Activated CD4-positive, alpha-beta T cell treated with anti-CD3 and anti-CD28 coated beads, Interleukin-2, amount 10 ng/mL, durations not matched to agents 7 days and 5 days (primary cell): ENCODE measurements around the gene MED23. TPM values are rescaled to one million over a fixed set of nuclear protein-coding genes. Genes with fewer than 3 reads are reported as not detected.
A peak's percentile ranks its signal among the peaks of the same experiment; 100 is the strongest.

Source experiments
- CTCF ChIA-PET: fragments of 350-600 bp; sonication (Branson Sonifier 250); formaldehyde crosslinking; loops from one replicate; lab custom pipeline; 2021; ENCODE audit warnings: antibody characterized with exemption; lab: Charles Lee
- POLR2A ChIA-PET: fragments of 350-600 bp; sonication (Branson Sonifier 250); formaldehyde crosslinking; loops from one replicate; lab custom pipeline; 2021; ENCODE audit warnings: antibody characterized with exemption; lab: Charles Lee
- DNase-seq: peaks from one replicate; pipeline ENCODE4 v3.0.0-alpha.2; 2020
- H3K27ac Mint-ChIP-seq: one replicate; pipeline ENCODE4 v1.8.0; 2021; ENCODE audit warnings: mild to moderate bottlenecking, moderate library complexity, mixed read lengths
- H3K27me3 Mint-ChIP-seq: one replicate; pipeline ENCODE4 v1.8.0; 2021; ENCODE audit warnings: mixed read lengths
- H3K36me3 Mint-ChIP-seq: one replicate; pipeline ENCODE4 v1.8.0; 2021; ENCODE audit warnings: low read depth, mixed read lengths
- H3K4me1 Mint-ChIP-seq: one replicate; pipeline ENCODE4 v1.8.0; 2021; ENCODE audit warnings: mixed read lengths
- H3K4me3 Mint-ChIP-seq: one replicate; pipeline ENCODE4 v1.8.0; 2021; ENCODE audit warnings: mild to moderate bottlenecking, moderate library complexity, mixed read lengths
- H3K9me3 Mint-ChIP-seq: one replicate; pipeline ENCODE4 v1.8.0; 2021; ENCODE audit warnings: mixed read lengths
- total RNA-seq, 2 experiments: library from RNA; stranded (reverse); gene quantifications; one replicate each; pipeline ENCODE4 v1.2.3, GENCODE V29; 2021

Gene MED23
- total RNA-seq, 2 experiments from 2014 or later: 33.4 to 34.3 TPM

DNA sequence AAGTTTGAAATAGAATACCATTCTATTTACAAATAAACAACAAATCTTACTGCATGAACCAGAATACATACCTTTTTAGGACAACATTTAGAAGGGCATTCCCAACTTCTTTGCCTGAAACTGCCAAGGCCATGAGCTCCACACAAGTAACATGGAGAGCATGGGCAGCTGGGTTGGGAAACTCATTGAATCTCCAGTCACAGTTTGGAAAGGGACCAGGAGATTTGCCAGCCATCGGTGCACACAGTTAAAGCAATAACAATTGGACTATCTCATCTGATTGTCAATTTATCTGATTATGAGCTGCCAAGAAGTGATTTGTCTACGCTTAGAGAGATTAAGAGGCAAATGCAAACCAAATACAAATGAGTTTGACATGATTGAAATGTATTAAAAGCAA lies 35.1 kb downstream of the MED23 start:
- ChIA-PET CTCF (interaction anchor here (0.6 kb wide), 1 partner anchor 382 kb away, joined by 4 read pairs; no protein-coding TSS in a partner anchor), POLR2A (no interaction called here)

DNA sequence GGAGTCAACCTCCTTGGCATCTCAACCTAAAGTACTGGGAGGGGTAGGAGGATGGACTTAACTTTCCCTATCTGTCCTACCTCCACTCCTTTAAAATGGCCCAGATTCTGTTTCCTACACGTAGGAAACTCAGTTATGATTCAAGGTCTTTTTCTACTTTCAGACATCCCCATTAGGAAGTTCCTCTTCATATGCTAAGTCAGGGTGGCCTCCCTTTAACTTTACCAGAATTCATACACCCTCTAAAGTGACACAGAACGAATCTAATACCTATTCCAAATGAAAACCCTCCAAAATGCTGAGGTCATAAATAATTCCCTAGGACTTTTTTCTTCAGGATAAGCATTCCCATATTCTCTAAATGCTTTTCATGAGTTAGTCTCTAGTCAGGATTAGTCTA lies 39.4 kb downstream of the MED23 start:
- Mint-ChIP-seq H3K9me3 (no peaks in the 10 kb centered on the region), H3K4me3 (no peak overlapping the region), H3K27me3 (no peaks in the 10 kb centered on the region), H3K4me1 (no peaks in the 10 kb centered on the region), H3K36me3 (peaks cover 33% of the 10 kb centered on the region), H3K27ac (peak overlapping the region; percentile 33)
- DNase-seq: no peak
- POLR2A ChIA-PET: no interaction called here
- CTCF ChIA-PET: no interaction called here

More for the DNA sequence above, 35.1 kb downstream of the MED23 start:
- H3K36me3 Mint-ChIP-seq: peaks cover 41% of the 10 kb centered on the region
- H3K4me3 Mint-ChIP-seq: no peak overlapping the region
- no peaks in the 10 kb centered on the region for H3K9me3 Mint-ChIP-seq
- no peaks in the 10 kb centered on the region for H3K4me1 Mint-ChIP-seq
- DNase-seq: no peak
- no peaks in the 10 kb centered on the region for H3K27me3 Mint-ChIP-seq
- no peak overlapping the region for H3K27ac Mint-ChIP-seq

DNA sequence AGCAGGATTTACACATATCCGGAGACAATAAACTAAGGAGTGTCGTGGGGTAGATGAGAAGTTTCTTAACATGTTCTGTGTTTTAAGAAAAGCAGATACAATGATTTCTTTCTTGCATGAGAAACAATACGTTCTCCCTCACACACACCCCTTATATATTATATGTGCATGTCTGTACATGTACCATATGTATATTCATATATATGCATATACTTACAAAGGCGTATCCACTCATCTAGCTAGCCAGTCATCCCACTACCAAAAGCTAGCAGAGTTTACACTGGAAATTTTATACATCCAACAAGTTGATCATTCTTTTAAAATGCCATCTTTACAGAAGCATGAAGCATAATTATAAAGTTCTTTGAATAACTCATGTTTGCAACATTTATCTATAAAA lies 40.1 kb downstream of the MED23 start:
- no peaks in the 10 kb centered on the region for H3K27me3 Mint-ChIP-seq
- H3K4me3 Mint-ChIP-seq: no peak overlapping the region
- H3K27ac Mint-ChIP-seq: no peak overlapping the region
- no peaks in the 10 kb centered on the region for H3K4me1 Mint-ChIP-seq
- no peak for DNase-seq
- no peaks in the 10 kb centered on the region for H3K9me3 Mint-ChIP-seq
- ChIA-PET POLR2A (no interaction called here), CTCF (interaction anchor here (1.3 kb wide), 1 partner anchor 12 kb away, joined by 3 read pairs; no protein-coding TSS in a partner anchor)
- H3K36me3 Mint-ChIP-seq: peaks cover 30% of the 10 kb centered on the region

DNA sequence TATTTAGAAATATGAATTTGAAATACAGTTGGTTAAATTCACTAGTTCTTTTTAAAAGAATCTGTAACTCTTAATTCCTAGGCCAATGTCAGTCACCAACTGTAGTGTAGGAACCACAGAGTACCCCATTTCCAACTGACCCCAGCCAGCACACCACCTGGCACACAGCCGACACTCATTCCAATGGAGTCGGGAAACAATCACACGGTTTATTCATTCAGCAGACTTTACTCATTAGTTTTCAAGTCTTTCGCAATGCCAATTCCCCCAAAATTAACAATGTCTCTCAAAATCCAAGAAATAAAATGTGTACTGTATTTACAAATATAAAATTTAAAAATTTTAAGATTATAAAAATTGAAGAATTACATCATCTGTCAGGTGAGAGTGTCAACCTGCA lies 41.5 kb downstream of the MED23 start:
- ChIA-PET CTCF (no interaction called here), POLR2A (no interaction called here)
- DNase-seq: no peak
- H3K27ac Mint-ChIP-seq: no peak overlapping the region
- H3K27me3 Mint-ChIP-seq: no peaks in the 10 kb centered on the region
- H3K36me3 Mint-ChIP-seq: peaks cover 33% of the 10 kb centered on the region
- no peaks in the 10 kb centered on the region for H3K9me3 Mint-ChIP-seq
- H3K4me1 Mint-ChIP-seq: no peaks in the 10 kb centered on the region
- H3K4me3 Mint-ChIP-seq: no peak overlapping the region

DNA sequence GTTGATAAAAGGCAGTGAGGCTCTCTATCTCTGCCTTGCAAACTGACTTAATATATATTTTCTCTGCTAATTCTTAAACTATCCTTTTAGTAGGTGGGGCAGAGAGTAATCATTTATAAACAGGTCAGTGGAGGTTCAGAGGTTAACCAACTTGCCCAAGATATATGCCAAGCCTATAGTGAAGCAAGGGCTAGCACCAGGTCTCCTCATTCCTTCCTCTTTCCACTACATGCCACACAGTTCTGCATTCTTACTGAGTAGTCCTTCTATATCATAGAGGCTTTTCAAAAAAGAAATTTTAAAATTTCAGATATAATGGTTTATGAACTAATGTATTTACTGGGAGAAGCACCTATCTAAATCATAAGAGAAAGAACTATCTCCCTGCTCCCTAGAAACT lies 46.5 kb downstream of the MED23 start:
- CTCF ChIA-PET: no interaction called here
- H3K27ac Mint-ChIP-seq: no peak overlapping the region
- no peaks in the 10 kb centered on the region for H3K27me3 Mint-ChIP-seq
- peaks cover 16% of the 10 kb centered on the region for H3K36me3 Mint-ChIP-seq
- H3K4me3 Mint-ChIP-seq: no peak overlapping the region
- DNase-seq: no peak
- POLR2A ChIA-PET: no interaction called here
- H3K9me3 Mint-ChIP-seq: no peaks in the 10 kb centered on the region
- no peaks in the 10 kb centered on the region for H3K4me1 Mint-ChIP-seq

DNA sequence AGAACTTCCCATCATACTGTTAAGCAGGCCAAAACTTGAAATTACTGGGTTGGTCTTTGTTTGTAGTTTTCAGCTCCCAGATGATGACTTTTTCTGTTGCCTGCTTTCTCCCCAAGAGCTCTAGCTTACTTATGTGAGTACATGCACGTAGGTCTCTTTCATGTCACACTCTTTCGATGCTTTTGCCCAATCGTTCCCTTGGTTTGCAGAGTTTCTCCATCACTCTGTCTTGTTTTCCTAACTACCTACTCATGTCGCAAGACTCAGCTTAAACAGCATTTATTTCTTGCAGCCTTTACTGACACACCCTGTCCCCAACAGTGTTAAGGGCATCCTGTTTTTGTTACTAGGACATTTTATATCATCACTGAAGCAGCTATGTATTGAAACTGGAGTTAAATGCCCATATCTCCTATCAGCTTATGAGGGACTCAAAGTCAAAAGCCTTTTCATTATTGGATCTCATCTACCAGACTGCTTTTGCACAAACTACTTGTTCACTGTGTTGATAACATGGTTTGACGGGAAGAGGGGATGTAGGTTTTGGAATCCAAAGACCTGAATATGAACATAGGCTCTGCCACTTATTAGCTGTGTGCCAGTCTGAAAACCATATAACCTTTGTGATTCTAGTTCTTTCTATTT lies 52.1 kb downstream of the MED23 start:
- Mint-ChIP-seq H3K36me3 (peaks cover 7% of the 10 kb centered on the region), H3K27me3 (no peaks in the 10 kb centered on the region), H3K27ac (no peak overlapping the region), H3K4me3 (no peak overlapping the region), H3K4me1 (no peaks in the 10 kb centered on the region), H3K9me3 (no peaks in the 10 kb centered on the region)
- DNase-seq: no peak
- POLR2A ChIA-PET: no interaction called here
- CTCF ChIA-PET: interaction anchor here (1.5 kb wide), 1 partner anchor 12 kb away, joined by 3 read pairs; no protein-coding TSS in a partner anchor

DNA sequence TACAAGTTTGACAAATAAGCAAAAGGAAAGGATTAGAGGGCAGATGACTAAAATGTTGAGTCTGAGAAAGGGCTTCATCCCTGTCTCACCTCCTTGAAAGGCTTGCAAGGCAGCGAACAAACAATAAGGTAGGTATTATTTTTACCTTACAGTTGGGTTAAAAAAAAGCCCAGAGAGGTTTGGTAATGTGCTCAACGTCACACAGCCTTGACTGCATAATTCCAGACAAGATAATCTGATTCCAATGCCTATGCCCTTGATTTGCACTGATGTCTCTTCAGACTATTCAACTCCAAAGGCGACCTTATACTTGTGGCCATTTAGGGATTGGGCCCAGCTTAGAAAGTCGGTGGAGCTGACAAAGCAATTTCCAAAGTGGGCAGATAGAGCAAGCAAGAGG lies 53.4 kb downstream of the MED23 start:
- no peak overlapping the region for H3K27ac Mint-ChIP-seq
- no peaks in the 10 kb centered on the region for H3K27me3 Mint-ChIP-seq
- no peak for DNase-seq
- POLR2A ChIA-PET: no interaction called here
- CTCF ChIA-PET: interaction anchor here (1.0 kb wide), 1 partner anchor 8 kb away, joined by 3 read pairs; no protein-coding TSS in a partner anchor
- no peaks in the 10 kb centered on the region for H3K9me3 Mint-ChIP-seq
- peaks cover 2% of the 10 kb centered on the region for H3K36me3 Mint-ChIP-seq
- H3K4me3 Mint-ChIP-seq: no peak overlapping the region
- H3K4me1 Mint-ChIP-seq: no peaks in the 10 kb centered on the region

DNA sequence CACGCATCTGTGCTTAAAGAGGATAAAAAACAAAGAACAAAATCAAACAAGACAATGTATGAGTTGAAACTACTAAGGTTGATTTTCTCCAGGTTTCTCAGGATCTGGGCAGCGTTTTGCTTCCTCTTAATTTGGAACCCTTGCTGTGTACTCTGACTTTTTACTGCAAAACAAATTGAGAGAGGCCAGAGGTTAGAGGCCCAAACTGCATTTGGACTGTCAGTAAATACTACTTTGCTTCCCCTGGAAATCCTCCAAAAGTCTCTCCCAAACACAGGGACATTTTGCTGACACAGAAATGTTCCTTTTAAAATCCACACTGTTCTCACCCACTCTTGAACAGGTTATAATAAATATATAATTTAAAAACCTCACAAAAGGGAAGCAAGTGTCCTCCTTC lies 53.9 kb downstream of the MED23 start:
- POLR2A ChIA-PET: no interaction called here
- Mint-ChIP-seq H3K36me3 (peaks cover 2% of the 10 kb centered on the region), H3K4me3 (no peak overlapping the region), H3K4me1 (no peaks in the 10 kb centered on the region), H3K27ac (no peak overlapping the region), H3K9me3 (no peaks in the 10 kb centered on the region), H3K27me3 (no peaks in the 10 kb centered on the region)
- CTCF ChIA-PET: no interaction called here
- no peak for DNase-seq

DNA sequence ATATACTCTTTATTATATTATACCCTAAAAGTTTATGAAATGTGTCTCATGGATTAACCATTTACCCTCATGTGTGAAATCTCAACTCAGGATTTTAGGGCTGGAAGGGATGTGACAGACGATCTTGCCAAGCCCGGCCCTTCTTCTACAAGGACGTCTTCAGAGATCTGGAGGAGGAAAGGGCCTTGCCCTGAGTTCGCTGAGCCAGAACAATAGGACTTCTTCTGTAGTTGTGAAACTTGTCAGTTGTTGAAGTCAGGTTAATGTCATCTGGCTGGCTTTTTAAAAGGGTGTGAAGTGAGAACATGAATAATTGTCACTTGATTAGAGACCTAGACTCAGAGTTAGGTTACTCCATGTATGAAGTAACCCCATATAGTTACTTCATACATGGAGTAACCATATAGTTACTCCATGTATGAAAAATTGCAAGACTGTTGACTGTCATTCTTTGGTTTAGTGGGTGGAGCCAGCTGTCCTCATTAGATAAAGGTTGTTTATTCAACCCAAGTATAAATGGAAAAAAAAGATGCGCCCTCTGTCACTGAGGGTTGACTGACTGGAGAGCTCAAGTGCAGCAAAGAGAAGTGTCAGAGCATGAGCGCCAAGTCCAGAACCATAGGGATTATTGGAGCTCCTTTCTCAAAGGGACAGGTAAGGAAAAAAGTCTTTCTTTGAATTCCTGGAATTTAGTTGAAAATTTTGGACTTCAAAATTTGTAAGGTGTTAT lies 55.2 kb downstream of the MED23 start, which contains the start of gene ARG1:
Gene ARG1 (plus strand): TSS at position 541 of the 730 bp plus-strand sequence. CDS start 57 bp downstream, at position 598.
- H3K9me3 Mint-ChIP-seq: no peaks in the 10 kb centered on the region
- POLR2A ChIA-PET: no interaction called here

DNA sequence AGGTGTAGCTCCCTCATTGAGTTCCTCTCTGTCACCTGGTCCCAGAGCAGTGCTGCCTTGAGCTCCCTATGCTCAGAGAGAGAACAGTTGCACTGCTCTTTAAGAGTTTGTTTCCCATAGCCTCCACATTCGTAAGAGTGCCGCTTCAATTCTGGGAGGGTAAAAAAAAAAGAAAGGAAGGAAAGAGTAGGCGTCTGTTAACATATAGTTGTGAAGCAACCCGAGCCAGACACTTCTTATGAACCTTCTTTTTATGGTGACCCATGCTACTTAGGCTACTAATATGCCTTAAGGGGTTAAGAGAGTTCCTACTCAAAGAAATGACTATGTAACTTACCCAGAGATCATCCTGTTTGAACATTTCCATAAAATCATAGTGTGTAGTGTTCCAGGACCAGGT lies 59.3 kb downstream of the MED23 start:
- ChIA-PET CTCF (interaction anchor here (0.7 kb wide), 1 partner anchor 667 kb away, joined by 3 read pairs; no protein-coding TSS in a partner anchor), POLR2A (no interaction called here)
- Mint-ChIP-seq H3K9me3 (no peaks in the 10 kb centered on the region), H3K4me1 (no peaks in the 10 kb centered on the region), H3K36me3 (peaks cover 2% of the 10 kb centered on the region), H3K4me3 (no peak overlapping the region), H3K27me3 (no peaks in the 10 kb centered on the region), H3K27ac (no peak overlapping the region)
- DNase-seq: no peak

More for the DNA sequence above, 55.2 kb downstream of the MED23 start, which contains the start of gene ARG1:
- no peaks in the 10 kb centered on the region for H3K4me1 Mint-ChIP-seq
- peaks cover 2% of the 10 kb centered on the region for H3K36me3 Mint-ChIP-seq
- DNase-seq: no peak
- no peaks in the 10 kb centered on the region for H3K27me3 Mint-ChIP-seq
- H3K27ac Mint-ChIP-seq: no peak within 1 kb of the TSS
- no peak within 1 kb of the TSS for H3K4me3 Mint-ChIP-seq
- CTCF ChIA-PET: no interaction called here

DNA sequence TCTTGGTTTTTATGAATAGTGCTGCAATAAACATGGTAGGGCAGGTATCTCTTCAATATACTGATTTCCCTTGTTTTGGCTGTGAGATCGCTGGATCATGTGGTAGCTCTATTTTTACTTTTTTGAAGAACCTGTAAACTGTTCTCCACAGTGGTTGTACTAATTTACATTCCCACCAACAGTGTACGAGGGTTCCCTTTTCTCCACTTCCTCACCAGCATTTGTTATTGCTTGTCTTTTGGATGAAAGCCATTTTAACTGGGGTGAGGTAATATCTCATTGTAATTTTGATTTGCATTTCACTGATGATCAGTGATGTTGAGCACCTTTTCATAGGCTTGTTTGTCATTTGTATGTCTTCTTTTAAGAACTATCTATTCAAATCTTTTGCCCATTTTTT lies 63.0 kb downstream of the MED23 start:
- DNase-seq: no peak
- no peaks in the 10 kb centered on the region for H3K27me3 Mint-ChIP-seq
- no peak overlapping the region for H3K4me3 Mint-ChIP-seq
- no peak overlapping the region for H3K27ac Mint-ChIP-seq
- ChIA-PET CTCF (no interaction called here), POLR2A (no interaction called here)
- H3K4me1 Mint-ChIP-seq: no peaks in the 10 kb centered on the region
- H3K36me3 Mint-ChIP-seq: no peaks in the 10 kb centered on the region
- H3K9me3 Mint-ChIP-seq: peaks cover 4% of the 10 kb centered on the region

DNA sequence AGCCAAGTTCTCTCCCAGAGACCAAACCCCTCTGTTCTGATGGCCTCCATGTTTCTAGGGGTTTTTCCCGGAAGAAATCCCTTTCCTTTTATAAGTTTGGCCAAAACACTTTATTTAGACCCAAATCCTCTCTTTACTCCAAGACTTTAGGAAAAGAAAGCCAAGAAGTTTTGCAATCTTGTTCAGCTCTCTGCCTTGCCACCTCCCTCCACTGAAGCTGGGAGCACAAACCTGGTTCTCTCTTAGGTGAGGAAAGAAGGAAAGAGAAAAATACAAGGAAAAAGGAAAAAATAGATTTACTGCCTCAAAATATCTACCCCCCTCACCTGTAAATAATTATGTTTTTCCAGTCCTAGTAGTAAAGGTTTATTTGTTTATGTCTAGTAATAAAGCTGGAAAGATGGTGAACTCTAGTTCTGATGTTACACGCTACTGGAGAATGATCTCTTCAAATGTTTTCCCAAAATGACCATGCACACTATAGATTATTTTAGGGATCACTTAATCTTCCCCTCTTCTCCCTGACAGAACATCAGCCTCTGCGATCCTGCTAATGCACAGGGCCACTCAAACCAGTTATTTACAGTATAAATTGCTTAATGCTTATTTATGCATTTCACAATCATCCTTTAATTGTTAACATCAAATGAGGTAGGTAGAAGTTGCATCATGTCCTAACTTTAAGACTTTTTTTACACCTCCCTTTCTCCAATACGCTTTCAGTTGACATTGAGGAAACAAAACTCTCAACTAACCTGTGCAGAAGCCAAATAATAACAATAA lies 65.9 kb downstream of the MED23 start:
- Mint-ChIP-seq H3K4me3 (no peak overlapping the region), H3K27me3 (no peaks in the 10 kb centered on the region), H3K36me3 (no peaks in the 10 kb centered on the region), H3K4me1 (no peaks in the 10 kb centered on the region), H3K9me3 (peaks cover 5% of the 10 kb centered on the region), H3K27ac (no peak overlapping the region)
- DNase-seq: no peak
- POLR2A ChIA-PET: no interaction called here
- CTCF ChIA-PET: no interaction called here

DNA sequence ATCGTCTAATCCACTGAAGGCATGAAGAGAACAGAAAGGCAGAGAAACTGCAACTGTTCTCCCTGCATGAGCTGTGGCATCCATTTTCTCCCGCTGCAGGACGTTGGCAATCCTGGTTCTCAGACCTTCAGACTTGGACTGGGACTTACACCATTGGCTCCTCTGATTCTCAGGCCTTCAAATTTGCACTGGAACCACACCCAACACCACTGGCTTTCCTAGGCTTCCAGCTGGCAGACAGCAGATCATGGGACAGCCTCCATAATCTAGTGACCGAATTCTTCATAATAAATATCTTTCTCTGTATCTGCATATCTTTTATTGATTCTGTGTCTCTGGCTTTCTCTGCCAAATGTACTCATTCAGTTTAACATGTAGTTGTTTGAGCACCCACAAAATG lies 69.1 kb downstream of the MED23 start:
- DNase-seq: no peak
- no peak overlapping the region for H3K4me3 Mint-ChIP-seq
- peaks cover 5% of the 10 kb centered on the region for H3K9me3 Mint-ChIP-seq
- no peaks in the 10 kb centered on the region for H3K4me1 Mint-ChIP-seq
- POLR2A ChIA-PET: no interaction called here
- H3K27me3 Mint-ChIP-seq: no peaks in the 10 kb centered on the region
- no peak overlapping the region for H3K27ac Mint-ChIP-seq
- H3K36me3 Mint-ChIP-seq: no peaks in the 10 kb centered on the region
- CTCF ChIA-PET: no interaction called here
